GM04504 (cell line): Measurements from ENCODE around the gene RASA4B.
"Not testable (repeated sequence)": the region's sequence is repeated elsewhere in the genome, so short reads cannot be mapped to it uniquely, and the experiment has no call there.

Source experiments
- DNase-seq: peaks from one replicate; pipeline ENCODE4 v3.0.0-alpha.2; 2012; ENCODE audit warnings: low read depth

Gene RASA4B

GRCh38 chr7:102511860-102512522 is 5.6 kb downstream of the RASA4B start:
- not testable (repeated sequence) for DNase-seq

DNA sequence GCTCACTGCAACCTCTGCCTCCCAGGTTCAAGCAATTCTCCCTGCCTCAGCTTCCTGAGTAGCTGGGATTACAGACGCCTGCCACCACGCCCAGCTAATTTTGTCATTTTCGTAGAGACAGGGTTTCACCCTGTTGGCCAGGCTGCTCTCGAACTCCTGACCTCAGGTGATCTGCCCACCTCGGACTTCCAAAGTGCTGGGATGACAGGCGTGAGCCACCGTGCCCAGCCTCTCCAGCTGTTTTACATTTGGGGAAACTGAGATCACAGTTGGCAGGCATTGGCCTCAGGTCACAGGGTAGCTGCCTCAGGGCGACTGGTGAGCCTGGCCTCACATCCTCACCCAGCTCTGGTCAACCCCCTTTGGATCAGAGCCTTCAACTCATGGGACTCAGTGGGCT is 7.0 kb downstream of the RASA4B start:
- not testable (repeated sequence) for DNase-seq

GRCh38 chr7:102507410-102508088 is 10.0 kb downstream of the RASA4B start:
- not testable (repeated sequence) for DNase-seq

DNA sequence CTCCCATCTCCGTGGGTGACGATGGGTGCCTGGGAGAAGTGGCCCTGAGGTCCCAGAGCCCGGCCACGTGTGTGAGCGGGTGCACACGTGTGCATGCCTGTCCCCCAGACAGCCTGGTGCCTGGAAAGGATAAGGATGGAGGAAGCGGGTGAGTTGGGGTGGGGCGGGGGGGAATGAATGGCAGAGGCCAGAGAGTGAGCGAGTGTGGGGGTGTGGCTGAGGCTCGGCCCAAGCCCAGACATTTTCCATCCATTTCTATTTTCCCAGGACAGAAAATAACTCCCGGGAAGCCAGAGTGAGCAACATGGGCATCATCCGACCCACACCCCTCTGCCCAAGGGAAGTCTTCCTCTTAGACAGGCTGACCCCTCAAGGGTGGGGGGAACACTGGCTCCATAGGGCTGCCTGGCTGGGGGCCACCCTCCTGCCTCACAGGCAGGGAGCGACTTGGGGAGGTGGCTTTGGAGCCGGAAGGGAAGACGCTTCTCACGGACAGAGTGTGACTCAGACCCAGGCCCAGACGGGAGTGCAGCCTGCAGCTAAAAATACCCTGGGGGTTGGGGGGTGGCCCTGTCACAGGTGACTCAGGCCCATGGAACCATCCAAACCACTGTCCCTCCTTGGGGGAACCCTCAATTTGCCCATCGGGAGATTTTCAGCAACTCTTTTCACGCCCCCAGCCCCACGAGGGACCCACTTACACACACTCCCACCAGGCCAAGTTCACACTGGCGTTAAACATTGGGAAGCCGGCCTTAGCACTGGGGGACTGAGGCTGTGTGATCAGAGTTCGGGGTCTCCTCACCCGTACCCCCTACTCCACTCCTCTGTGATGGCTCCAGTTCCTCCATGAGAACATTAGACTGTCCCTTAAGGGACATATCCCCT is 12.0 kb downstream of the RASA4B start:
- not testable (repeated sequence) for DNase-seq

DNA sequence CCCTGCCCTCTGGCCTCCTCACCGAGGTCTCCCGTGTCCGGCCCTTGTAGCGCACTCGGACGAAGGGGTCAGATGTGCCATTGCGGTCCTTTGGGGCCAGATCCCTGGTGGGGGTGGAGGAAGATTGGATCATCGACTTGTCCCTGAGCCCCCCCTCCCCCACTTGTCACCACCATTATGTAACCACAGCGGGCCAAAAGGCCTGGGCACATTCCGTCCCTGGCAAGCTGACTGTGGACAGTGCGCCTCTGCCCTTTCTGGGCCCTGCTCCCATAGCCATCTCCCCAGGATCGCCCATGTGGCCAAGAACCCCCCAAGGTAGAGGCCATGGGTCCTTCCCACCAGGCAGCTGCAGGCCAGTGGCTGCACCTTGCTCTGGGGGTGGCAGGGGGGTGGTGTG is 14.4 kb downstream of the RASA4B start:
- not testable (repeated sequence) for DNase-seq

DNA sequence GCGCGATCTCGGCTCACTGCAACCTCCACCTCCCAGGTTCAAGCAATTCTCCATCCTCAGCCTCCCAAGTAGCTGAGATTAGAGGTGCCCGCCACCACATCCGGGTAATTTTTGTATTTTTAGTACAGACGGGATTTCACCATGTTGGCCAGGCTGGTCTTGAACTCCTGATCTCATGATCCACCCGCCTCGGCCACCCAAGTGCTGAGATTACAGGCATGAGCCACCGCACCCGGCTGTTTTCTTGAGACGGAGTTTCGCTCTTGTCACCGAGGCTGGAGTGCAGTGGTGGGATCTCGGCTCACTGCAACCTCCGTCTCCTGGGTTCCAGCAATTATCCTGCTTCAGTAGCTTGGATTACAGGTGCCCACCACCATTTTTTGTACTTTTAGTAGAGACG is 19.3 kb downstream of the RASA4B start:
- not testable (repeated sequence) for DNase-seq

DNA sequence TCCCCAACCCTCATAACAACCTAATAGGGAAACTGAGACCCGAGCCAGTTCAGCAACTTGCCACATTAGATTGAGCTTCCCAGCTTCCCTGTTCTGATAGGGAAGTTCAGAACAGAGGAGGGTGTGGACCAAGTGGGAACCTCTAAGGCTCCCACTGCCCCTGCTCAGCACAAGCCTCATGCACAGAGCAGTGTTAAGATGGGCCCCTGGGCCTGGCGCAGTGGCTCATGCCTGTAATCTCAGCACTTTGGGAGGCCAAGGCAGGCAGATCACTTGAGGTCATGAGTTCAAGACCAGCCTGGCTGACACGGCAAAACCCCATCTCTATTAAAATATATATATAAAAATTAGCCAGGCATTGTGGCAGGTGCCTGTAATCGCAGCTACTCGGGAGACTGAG is 20.3 kb downstream of the RASA4B start:
- DNase-seq: not testable (repeated sequence)

- not testable (repeated sequence) for DNase-seq
Observed at GRCh38 chr7:102496861-102497260, 20.7 kb downstream of the RASA4B start.

- DNase-seq: not testable (repeated sequence)
Observed at GRCh38 chr7:102494473-102495149, 23.0 kb downstream of the RASA4B start.

DNA sequence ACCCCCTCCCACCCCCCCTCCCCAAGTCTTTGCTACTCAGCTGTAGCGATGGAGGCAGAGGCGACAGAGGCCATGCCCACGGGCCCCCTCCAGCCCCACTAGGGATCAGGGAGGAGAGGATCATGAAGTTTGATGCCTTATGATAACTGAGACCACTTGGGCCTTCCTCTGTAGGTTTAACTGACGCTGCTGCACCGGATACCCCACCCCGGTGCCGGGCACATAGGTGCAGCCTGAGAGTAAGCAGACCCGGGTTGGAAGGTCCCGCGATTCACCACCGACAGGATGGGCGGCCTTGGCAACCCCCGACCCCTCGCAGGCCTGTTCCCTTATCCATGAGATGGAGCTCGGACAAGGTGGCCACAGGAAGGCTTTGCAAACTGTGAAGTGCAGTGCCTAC is 23.6 kb downstream of the RASA4B start:
- not testable (repeated sequence) for DNase-seq

- not testable (repeated sequence) for DNase-seq
Observed at GRCh38 chr7:102493220-102493935, 24.2 kb downstream of the RASA4B start.

GRCh38 chr7:102490529-102491075 is 27.0 kb downstream of the RASA4B start:
- not testable (repeated sequence) for DNase-seq

GRCh38 chr7:102484317-102484716 is 33.3 kb downstream of the RASA4B start:
- DNase-seq: not testable (repeated sequence)

- not testable (repeated sequence) for DNase-seq
Observed at GRCh38 chr7:102481962-102482361, 35.6 kb downstream of the RASA4B start.

- not testable (repeated sequence) for DNase-seq
Observed at GRCh38 chr7:102479982-102480637, 37.5 kb downstream of the RASA4B start.

- not testable (repeated sequence) for DNase-seq
Observed at GRCh38 chr7:102479209-102479584, 38.4 kb downstream of the RASA4B start.

DNA sequence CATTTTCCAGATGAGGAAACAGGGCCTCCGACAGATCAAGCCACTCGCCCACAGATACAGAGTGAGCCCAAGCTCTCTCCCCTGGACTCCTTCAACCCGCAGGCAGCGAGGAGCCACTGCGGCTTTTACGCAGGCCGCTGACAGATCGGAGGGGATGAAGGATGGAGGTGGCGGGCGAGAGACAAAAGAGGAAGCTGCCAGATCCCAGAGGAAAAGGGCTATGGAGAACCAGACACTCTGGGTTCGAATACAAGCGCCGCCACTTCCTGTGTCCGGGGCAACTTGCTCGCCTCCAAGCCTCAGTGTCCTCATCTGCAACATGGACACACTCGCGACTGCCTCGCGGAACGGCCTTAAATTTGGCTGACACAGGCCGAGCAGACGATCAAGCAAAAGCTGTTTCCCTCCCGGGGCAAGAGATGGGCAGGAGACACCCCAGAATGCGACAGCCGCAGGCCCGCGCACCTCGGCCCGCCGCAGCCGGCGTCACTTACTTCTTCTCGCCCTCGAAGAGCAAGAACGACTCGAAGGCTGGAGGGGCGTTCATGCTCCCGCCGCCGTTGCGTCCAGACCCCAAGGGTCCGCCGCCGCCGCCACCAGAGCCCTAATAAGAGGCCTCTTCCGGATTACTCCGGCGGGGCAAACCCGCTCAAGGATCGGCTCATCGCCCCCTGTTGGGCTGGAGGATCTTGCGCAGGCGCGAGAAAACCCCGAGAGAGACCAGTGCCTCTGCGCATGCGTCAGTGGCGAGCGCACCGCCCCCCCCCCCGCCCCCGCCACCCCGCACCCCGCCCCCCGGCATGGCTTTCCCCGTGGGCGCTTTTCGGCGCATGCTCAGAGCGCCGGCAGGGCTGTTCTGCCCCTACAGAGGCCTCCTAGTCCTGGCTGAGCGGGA is 39.0 kb downstream of the RASA4B start, which contains the start of gene POLR2J:
TSS of gene POLR2J (minus strand) at position 609 of the 895 bp plus-strand sequence. CDS start at position 547, 62 bp downstream.
- DNase-seq: not testable (repeated sequence)

GRCh38 chr7:102474736-102475435 is 42.7 kb downstream of the RASA4B start:
- not testable (repeated sequence) for DNase-seq

DNA sequence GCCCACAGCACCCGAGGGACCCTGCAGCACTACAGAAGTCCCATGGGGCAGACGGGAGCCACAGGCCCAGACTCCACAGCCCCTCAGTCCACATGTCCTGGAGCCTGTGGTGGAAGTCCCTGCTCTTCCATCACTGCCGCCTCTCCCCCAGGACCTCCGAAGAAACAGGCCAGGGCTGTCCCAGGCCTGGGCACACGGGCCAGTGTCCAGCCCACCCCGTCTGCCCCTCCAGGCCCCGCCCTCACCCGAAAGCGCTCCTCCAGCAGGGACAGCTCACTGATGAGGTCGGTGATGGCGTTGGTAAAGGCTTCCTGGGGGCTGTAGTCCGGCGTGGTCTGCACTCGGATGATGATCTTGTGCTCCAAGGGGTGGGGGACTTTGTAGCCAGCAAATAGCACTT is 43.5 kb downstream of the RASA4B start:
- not testable (repeated sequence) for DNase-seq
